Cardiac fibroblast (primary cell): ENCODE data around the gene EP300.
A peak's percentile ranks its signal among the peaks of the same experiment; 100 is the strongest.
"Not testable (repeated sequence)": the region's sequence is repeated elsewhere in the genome, so short reads cannot be mapped to it uniquely, and the experiment has no call there.

Source experiments
- DNase-seq, 2 donors: peaks; one replicate each; pipeline versions ENCODE4 v3.0.0 to v3.0.0-alpha.2; 2010; ENCODE audit warnings: low read depth in 2 of 2
- H3K4me3 ChIP-seq, 2 donors: replicated peaks in 1 of 2; 1 replicate in 1 of 2; 2 replicates in 1 of 2; pipeline ENCODE4 v1.5.1; 2011; ENCODE audit warnings: low read depth in 2 of 2, low read length in 2 of 2, mild to moderate bottlenecking in 2 of 2, moderate library complexity in 1 of 2
- CTCF ChIP-seq: IDR thresholded peaks from one replicate; pipeline ENCODE4 v1.5.1; 2011; ENCODE audit warnings: low read depth, mild to moderate bottlenecking, low read length, inconsistent platforms

The EP300 gene

GRCh38 chr22:41052661-41053490 is 39.5 kb upstream of the EP300 start:
- TF ChIP-seq CTCF, result no peak
- peak; percentile 56 to 62 for DNase-seq
- H3K4me3 ChIP-seq, result no peak overlapping the region

- no peak for DNase-seq
- TF ChIP-seq CTCF, result no peak
- H3K4me3 ChIP-seq, result no peak overlapping the region
Measured at GRCh38 chr22:41057076-41057475, 35.3 kb upstream of the EP300 start.

- no peak overlapping the region for H3K4me3 ChIP-seq
- no peak for TF ChIP-seq CTCF
- no peak for DNase-seq
Measured at GRCh38 chr22:41062146-41062545, 30.2 kb upstream of the EP300 start.

GRCh38 chr22:41064326-41064725 is 28.1 kb upstream of the EP300 start:
- not testable (repeated sequence) for DNase-seq, H3K4me3 ChIP-seq

GRCh38 chr22:41066341-41066740 is 26.1 kb upstream of the EP300 start:
- H3K4me3 ChIP-seq, DNase-seq: not testable (repeated sequence)

GRCh38 chr22:41067968-41068367 is 24.4 kb upstream of the EP300 start:
- DNase-seq, H3K4me3 ChIP-seq: not testable (repeated sequence)

GRCh38 chr22:41070665-41071331 is 21.6 kb upstream of the EP300 start:
- no peak overlapping the region for H3K4me3 ChIP-seq
- TF ChIP-seq CTCF, result no peak
- no peak for DNase-seq

GRCh38 chr22:41074061-41074460 is 18.3 kb upstream of the EP300 start:
- H3K4me3 ChIP-seq, result no peak overlapping the region
- TF ChIP-seq CTCF, result no peak
- no peak for DNase-seq
